NCI-H226 (cell line): ENCODE measurements around the gene DDAH2.
A peak's percentile ranks its signal among the peaks of the same experiment; 100 is the strongest.

Source experiments
- DNase-seq: peaks from one replicate; pipeline ENCODE4 v3.0.0-alpha.2; 2015

Gene DDAH2, protein sequence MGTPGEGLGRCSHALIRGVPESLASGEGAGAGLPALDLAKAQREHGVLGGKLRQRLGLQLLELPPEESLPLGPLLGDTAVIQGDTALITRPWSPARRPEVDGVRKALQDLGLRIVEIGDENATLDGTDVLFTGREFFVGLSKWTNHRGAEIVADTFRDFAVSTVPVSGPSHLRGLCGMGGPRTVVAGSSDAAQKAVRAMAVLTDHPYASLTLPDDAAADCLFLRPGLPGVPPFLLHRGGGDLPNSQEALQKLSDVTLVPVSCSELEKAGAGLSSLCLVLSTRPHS

GRCh38 chr6:31728767-31729514 lies at the start of gene DDAH2:
Gene DDAH2, minus strand, starts transcription at chr6:31729299. Its CDS starts 138 bp downstream, at chr6:31729161.
- DNase-seq: no peak

DNA sequence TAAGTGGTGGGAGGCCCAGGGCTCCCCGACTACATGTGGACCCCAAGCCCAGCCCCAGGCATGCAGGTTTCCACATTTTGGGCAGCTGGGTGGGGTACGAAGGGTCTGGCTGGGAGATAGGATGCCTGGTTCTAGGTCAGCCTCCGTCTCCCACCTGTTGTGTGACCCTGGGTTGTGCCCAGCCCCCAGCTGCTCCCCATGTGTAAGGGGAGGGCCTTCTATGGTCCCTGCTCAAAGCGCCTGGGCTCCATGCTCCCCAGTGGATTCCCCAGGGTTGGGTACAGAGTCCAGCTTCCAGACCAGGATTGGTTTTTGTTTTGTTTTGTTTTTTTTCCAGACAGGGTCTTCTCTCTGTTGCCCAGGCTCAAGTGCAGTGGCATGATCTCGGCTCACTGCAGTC lies 49.1 kb upstream of the DDAH2 start:
- DNase-seq: no peak

- DNase-seq: no peak
Observed at GRCh38 chr6:31777667-31778050, 48.6 kb upstream of the DDAH2 start.

DNA sequence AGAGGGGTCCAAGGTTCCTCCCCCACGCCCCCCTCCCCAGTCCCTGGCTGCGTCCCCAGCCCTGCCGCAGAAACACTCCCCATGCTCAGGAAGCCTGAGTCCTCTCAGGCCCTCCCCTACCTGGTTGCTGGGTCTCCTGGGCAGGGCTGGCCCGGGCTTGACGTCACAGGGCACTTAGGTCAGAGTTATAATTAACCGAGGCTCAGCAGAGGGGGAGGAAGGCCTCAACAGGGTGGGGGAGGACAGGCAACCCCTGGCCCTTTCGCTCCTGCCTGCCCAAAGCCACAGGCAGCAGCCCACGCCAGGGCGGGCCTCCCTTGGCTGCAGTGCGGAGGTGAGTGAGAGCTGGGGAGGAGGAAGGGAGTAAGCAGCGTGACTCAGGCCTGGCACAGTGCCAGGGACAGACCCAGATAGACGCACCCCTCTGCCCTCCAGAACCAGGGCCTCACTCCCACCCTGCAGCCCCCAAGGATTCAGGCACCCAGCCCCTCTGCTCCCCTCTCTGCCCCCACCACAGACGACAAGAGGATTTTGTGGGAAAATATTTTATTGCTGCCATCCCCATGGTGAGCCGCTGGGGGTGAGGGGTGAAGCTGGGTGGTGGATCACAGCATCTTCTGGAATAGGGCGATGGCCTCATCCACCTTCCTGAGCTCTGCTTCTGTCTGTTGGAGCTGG lies 48.0 kb upstream of the DDAH2 start, which contains the start of gene VWA7:
VWA7 (minus strand) TSS at position 340 of the 678 bp plus-strand sequence. CDS start 549 bp downstream, outside the sequence.
- peak; percentile 98 for DNase-seq

DNA sequence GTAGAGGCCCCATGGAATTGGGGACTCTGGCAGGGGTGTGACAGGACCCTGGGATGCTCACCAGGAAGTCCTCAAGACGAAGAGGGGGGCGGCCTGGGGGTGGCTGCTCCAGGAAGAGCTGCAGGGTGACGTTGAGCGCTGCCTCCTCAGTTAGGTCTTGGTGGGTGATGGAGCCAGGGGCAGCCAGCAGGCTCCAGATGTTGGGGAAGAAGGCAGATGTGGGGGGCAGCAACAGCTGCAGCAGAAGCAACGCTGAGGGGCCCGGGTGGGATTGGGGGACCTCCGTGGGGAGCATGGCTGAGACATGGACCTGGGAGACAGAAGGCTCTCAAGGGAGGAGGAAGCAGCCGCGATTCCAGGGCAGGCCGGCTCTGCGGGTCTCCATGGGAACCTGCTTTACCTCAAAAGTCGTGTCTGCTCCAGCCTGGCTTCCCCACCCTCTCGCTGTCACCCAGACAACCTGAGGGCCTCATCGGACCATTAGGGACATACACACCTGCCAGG lies 47.4 kb upstream of the DDAH2 start:
- DNase-seq: no peak

- DNase-seq: no peak
Observed at GRCh38 chr6:31775633-31776484, 46.8 kb upstream of the DDAH2 start.

GRCh38 chr6:31775184-31775583 lies 46.1 kb upstream of the DDAH2 start:
- DNase-seq: no peak

DNA sequence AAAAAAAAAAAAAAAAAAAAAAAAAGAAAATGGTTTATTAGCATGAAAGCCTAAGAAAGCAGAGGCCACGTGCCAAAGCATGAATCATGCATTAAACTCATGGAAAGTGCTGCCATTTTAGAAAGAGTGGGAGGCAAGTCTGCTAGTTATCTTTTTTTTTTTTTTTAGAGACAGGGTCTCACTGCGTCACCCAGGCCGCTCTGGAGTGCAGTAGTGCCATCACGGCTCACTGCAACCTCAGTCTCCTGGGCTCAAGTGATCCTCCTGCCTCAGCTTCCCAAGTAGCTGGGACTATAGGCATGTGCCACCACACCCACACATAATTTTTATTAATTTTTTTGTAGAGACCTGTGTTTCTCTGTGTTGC lies 42.9 kb upstream of the DDAH2 start:
- no peak for DNase-seq

GRCh38 chr6:31770860-31771259 lies 41.8 kb upstream of the DDAH2 start:
- no peak for DNase-seq

DNA sequence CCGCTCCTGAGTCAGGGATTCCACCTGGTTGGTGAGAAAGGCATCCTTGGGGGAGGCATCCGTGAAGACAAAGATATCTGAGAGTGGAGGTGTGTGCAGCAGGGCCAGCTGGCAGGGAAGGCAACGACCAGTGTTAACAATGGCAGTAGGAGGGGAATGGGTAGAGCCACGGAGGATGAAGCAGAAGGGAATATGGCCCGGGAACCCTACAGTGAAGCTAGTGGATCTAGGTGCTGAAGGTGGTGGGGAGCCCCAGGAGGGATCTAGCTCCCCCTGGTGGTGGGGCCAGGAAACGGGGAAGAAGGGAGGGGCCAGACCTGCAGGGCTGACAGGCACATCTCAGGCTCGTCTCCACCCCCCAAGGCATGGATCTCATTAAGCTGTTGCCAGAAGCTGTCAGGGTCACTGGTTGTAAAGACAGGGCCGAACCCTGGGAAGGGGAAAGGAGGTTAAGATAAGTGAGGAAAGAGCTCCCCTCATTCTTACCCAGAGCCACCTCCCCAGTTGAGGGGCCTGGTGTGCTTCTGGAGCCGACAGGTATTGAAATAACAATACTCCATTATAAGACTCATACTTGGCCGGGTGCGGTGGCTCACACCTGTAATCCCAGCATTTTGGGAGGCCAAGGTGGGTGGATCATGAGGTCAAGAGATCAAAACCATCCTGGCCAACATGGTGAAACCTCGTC lies 40.7 kb upstream of the DDAH2 start:
- peak; percentile 39 for DNase-seq

DNA sequence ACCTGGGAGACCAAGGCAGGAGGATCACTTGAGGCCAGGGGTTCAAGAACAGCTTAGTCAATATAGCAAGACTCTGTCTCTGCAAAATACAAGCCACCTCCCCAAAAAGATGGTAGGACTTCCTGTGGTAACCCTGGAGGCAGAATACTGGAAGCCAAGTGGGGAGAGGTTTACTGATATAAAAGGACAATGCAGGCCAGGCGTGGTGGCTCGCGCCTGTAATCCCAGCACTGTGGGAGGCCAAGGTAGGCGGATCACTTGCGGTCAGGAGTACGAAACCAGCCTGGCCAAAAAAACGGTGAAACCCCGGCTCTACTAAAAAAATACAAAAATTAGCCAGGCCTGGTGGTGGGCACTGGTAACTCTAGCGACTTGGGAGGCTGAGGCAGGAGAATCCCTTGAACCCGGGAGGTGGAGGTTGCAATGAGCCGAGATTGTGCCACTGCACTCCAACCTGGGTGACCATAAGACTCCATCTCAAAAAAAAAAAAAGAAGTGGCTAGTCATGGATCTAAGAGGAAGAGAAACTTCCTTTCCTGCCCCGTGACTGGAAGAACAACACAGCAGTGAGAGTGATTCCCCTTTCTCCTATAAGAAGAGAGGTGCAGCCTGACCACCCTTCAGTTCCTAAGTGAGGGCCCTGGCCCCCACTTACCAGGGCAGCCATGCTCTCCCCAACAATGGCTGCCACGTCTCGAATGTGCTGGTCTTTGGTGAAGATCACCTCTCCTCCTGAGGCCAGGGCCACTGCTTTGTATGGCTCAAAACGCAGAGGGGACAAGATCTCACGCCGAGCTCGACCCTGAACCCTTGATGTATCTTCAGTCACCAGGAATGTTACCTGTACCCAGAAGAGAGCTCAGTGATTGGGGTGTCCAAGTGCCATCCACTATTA lies 39.5 kb upstream of the DDAH2 start:
- no peak for DNase-seq

GRCh38 chr6:31767096-31767645 lies 38.1 kb upstream of the DDAH2 start:
- DNase-seq: no peak

- no peak for DNase-seq
Observed at GRCh38 chr6:31765910-31766794, 37.1 kb upstream of the DDAH2 start.

- DNase-seq: no peak
Observed at GRCh38 chr6:31765559-31765909, 36.4 kb upstream of the DDAH2 start.

DNA sequence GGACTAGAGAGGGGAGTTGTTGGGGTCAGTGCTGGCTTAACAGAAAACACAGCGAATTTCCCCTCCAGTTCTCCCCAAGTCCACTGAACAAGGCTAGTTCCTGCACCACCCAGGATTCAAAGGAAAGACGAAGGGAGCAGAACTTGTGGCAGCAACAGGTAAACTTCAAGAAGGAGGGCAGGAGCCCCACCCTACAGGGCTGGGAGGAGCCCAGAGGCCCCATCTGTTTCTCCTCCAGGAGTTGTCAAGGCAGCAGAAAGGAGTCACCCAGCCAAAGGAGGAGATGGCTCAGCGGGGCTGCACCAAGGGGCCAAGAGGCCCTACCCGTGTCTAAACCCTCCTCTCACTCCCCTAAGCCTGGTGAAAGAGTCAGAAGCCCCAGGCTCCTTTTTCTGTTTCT lies 35.1 kb upstream of the DDAH2 start:
- DNase-seq: no peak

GRCh38 chr6:31763619-31763940 lies 34.5 kb upstream of the DDAH2 start:
- DNase-seq: peak; percentile 48

GRCh38 chr6:31762878-31763618 lies 33.9 kb upstream of the DDAH2 start:
- DNase-seq: no peak

DNA sequence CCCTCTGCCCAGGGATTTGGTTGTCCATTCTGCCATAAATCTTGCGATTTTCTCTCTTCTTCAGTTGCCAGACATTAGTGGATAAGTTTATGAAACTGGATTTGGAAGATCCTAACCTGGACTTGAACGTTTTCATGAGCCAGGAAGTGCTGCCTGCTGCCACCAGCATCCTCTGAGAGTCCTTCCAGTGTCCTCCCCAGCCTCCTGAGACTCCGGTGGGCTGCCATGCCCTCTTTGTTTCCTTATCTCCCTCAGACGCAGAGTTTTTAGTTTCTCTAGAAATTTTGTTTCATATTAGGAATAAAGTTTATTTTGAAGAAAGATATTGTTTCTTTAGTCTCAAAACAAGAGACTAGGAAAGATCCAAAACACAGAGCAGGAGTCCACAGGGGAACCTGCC lies 33.3 kb upstream of the DDAH2 start, which contains the start of gene SAPCD1:
SAPCD1 (plus strand) TSS at position 301 of the 400 bp plus-strand sequence. CDS start 399 bp downstream, outside the sequence.
- DNase-seq: no peak

DNA sequence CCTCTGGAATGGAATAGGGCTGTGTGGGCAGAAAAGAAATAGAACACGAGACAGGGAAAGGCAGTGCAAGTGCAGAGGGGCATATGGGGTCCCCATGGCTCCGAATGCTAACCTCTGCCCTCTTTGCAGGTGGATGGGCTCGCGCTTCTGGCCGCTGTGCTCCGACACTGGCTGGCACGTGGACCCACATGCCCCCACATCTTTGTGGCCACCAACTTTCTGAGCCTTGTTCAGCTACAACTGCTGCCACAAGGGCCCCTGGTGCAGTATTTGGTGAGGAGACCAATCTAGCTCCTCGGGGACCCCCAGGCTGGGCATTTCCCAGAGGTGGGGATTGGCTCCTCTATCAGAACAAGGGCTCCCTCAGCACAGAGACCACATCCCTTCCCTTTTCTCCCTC lies 32.2 kb upstream of the DDAH2 start:
- no peak for DNase-seq
